RWPE2 (cell line): ENCODE measurements around the gene HK3.

Experiments used
- ATAC-seq: fragments of 200-7000 bp; cut with Tn5 transposase; 3 replicates; pipeline ENCODE4 v1.9.1; 2021; ENCODE audit warnings: low read depth
- DNase-seq: peaks from one replicate; pipeline ENCODE4 v3.0.0-alpha.2; 2020; ENCODE audit warnings: low spot score
- H3K27ac ChIP-seq: fragments of 450-650 bp; 2 replicates; pipeline ENCODE4 v1.5.1; 2017; ENCODE audit warnings: mild to moderate bottlenecking; ENCODE audit not compliant: poor library complexity, severe bottlenecking
- H3K27me3 ChIP-seq: fragments of 250-450 bp; sonication (Bioruptor Pico); 2 replicates; pipeline ENCODE4 v1.5.1; 2021; ENCODE audit warnings: mild to moderate bottlenecking, moderate library complexity; ENCODE audit not compliant: insufficient read depth, poor library complexity, severe bottlenecking
- H3K36me3 ChIP-seq: fragments of 250-450 bp; sonication (Bioruptor Pico); 2 replicates; pipeline ENCODE4 v1.5.1; 2020; ENCODE audit warnings: low read depth, mild to moderate bottlenecking, moderate library complexity
- H3K4me1 ChIP-seq: fragments of 250-450 bp; sonication (Bioruptor Pico); 2 replicates; pipeline ENCODE4 v1.5.1; 2021; ENCODE audit warnings: mild to moderate bottlenecking, moderate library complexity; ENCODE audit not compliant: insufficient read depth, poor library complexity, severe bottlenecking
- H3K4me3 ChIP-seq: fragments of 250-450 bp; sonication (Bioruptor Pico); 2 replicates; pipeline ENCODE4 v1.5.1; 2021; ENCODE audit warnings: mild to moderate bottlenecking, moderate library complexity; ENCODE audit not compliant: severe bottlenecking
- H3K9me3 ChIP-seq: fragments of 250-450 bp; sonication (Bioruptor Pico); 2 replicates; pipeline ENCODE4 v1.5.1; 2021; ENCODE audit warnings: mild to moderate bottlenecking, moderate library complexity; ENCODE audit not compliant: severe bottlenecking
- CTCF ChIP-seq: fragments of 450-650 bp; IDR thresholded peaks from one replicate; pipeline ENCODE4 v1.5.1; 2017; ENCODE audit warnings: mild to moderate bottlenecking, moderate library complexity; ENCODE audit not compliant: poor library complexity, severe bottlenecking

Gene HK3

GRCh38 chr5:176857216-176857893 lies 41.8 kb downstream of the HK3 start:
- Histone ChIP-seq H3K4me1 (no peaks in the 10 kb centered on the region), H3K4me3 (no peak overlapping the region), H3K9me3 (no peaks in the 10 kb centered on the region), H3K27me3 (peaks cover 38% of the 10 kb centered on the region), H3K27ac (no peak overlapping the region), H3K36me3 (no peaks in the 10 kb centered on the region)
- ATAC-seq (no peak), DNase-seq (no peak)
- no peak for TF ChIP-seq CTCF

DNA sequence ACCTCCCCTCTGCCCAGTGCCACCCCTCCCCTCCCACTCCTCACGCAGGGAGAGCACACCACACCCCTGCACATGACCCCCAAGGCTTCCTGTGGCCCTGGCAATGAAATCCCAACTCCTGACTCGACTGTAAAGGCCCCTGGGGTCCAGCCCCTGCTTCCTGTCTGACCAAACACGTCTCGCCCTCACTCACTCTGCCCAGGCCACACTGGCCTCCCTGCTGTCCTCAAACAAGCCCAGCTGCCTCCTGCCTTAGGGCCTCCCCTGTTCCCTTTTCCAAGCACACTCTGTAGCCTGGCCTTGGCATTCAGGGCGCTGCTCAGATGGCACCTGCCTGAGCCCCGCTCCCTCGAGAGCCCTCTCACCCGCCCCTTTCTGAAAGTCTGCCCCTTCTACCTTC lies 42.4 kb downstream of the HK3 start:
- no peak for ATAC-seq
- H3K36me3 ChIP-seq = no peaks in the 10 kb centered on the region
- TF ChIP-seq CTCF = no peak
- no peaks in the 10 kb centered on the region for H3K9me3 ChIP-seq
- DNase-seq = no peak
- H3K27me3 ChIP-seq = peaks cover 32% of the 10 kb centered on the region
- H3K4me3 ChIP-seq = no peak overlapping the region
- H3K27ac ChIP-seq = no peak overlapping the region
- no peaks in the 10 kb centered on the region for H3K4me1 ChIP-seq

DNA sequence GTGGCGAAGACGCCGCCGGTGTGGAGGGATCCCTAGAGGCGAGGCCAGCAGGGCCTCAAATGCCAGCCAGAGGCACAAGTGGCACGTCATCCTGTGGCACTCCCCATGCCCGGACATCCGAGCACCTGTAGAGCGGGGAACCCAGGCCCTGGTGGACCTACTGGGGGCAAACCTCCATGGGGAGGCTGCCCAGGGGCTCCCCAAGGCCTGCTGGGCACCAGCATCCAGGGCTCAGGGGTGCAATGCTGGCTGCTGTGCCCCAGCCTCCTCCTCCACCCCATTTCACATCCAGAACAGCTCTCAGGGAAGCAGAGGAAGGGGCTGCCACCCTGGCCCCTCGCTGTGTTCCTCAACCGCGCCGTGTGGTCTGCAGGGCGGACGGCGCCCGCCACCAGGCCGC lies 43.5 kb downstream of the HK3 start:
- Histone ChIP-seq H3K9me3 (no peaks in the 10 kb centered on the region), H3K36me3 (no peaks in the 10 kb centered on the region), H3K4me1 (no peaks in the 10 kb centered on the region), H3K4me3 (no peak overlapping the region), H3K27me3 (peaks cover 39% of the 10 kb centered on the region), H3K27ac (no peak overlapping the region)
- no peak for ATAC-seq
- no peak for DNase-seq
- TF ChIP-seq CTCF = no peak

DNA sequence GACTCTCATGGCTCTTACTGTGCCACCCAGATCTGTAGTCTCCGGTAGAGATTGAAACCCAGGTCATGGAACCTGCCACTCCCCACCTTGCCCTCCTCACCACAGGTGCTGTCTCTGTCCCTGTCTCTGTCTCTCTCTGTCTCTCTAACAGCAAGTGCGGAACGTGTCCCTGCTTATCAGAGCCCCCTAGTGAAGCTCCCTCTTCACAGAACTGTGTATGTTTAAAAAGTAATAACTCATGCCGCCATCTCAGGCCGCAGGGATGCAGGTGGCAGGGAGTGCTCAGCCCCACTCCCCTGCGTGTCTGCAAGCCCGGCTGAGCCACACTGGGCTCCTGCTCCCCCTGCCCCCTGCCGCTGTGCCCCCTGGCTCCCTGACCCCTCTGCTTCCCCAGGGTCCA lies 45.0 kb downstream of the HK3 start:
- Histone ChIP-seq H3K27me3 (peaks cover 35% of the 10 kb centered on the region), H3K9me3 (no peaks in the 10 kb centered on the region), H3K4me3 (no peak overlapping the region), H3K27ac (no peak overlapping the region), H3K36me3 (no peaks in the 10 kb centered on the region), H3K4me1 (no peaks in the 10 kb centered on the region)
- no peak for TF ChIP-seq CTCF
- ATAC-seq (no peak), DNase-seq (no peak)

GRCh38 chr5:176853151-176853778 lies 45.9 kb downstream of the HK3 start:
- no peaks in the 10 kb centered on the region for H3K4me1 ChIP-seq
- no peak for ATAC-seq
- no peak for TF ChIP-seq CTCF

More at GRCh38 chr5:176853151-176853778, 45.9 kb downstream of the HK3 start:
- Histone ChIP-seq H3K9me3 (no peaks in the 10 kb centered on the region), H3K36me3 (no peaks in the 10 kb centered on the region), H3K4me3 (no peak overlapping the region), H3K27ac (no peak overlapping the region), H3K27me3 (peaks cover 33% of the 10 kb centered on the region)
- DNase-seq = no peak
